SIG-M5 (cell line): ENCODE results near the gene TMEM232.
"Not testable (repeated sequence)": the region's sequence is repeated elsewhere in the genome, so short reads cannot be mapped to it uniquely, and the experiment has no call there.

Experiments
- DNase-seq: peaks from one replicate; lab custom pipeline; 2025; lab: John Stamatoyannopoulos, UW

Gene TMEM232

GRCh38 chr5:110726249-110727024 lies at the start of gene TMEM232:
Gene TMEM232, minus strand, starts transcription at chr5:110726671. Its CDS starts 59,319 bp downstream, at chr5:110667352.
- no peak for DNase-seq

- DNase-seq: no peak
These were observed 43.8 kb upstream of the TMEM232 start for GRCh38 chr5:110770286-110770685.

GRCh38 chr5:110769000-110769681 lies 42.7 kb upstream of the TMEM232 start:
- DNase-seq: no peak

GRCh38 chr5:110768138-110768860 lies 41.8 kb upstream of the TMEM232 start:
- DNase-seq: no peak

DNA sequence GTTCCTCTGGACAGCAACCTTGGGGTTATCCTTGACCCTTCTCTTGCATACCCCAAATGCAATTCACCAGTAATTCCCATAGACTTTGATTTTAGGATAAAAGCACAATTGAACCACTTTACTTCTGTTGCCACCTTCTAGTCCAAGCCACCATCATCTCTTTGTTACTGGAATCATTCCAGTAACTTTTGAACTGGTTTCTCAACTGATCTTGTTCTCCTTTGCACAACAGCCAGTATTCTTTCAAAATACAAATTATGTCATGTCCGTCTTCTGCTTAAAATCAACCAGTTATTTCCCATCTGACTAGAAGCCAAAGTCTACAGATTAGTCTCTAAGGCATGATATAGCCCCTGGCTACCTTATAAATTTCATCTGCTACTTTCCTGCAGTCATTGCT lies 33.7 kb upstream of the TMEM232 start:
- DNase-seq: no peak

- DNase-seq: no peak
These were observed 30.8 kb upstream of the TMEM232 start for GRCh38 chr5:110757118-110757729.

GRCh38 chr5:110754181-110754580 lies 27.7 kb upstream of the TMEM232 start:
- no peak for DNase-seq

DNA sequence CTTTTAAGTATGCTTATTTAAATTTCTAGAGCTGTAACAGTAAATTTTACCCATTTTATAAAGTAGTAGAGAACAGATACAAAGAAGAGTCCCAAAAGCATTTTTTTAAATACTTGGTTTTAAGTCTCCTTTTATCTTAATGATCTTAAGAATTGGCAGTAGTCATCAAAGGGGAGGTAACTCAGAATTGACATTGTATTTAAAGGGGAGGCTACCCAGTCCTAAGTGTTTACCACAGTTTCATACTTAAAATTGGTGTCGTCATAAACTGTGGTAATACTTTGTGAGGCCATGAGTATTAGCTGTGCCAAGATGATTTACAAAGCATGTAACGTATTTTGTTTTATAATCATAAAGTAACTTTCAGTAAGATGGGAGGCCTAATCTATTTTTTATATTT lies 27.1 kb upstream of the TMEM232 start:
- no peak for DNase-seq

- DNase-seq: no peak
These were observed 26.5 kb upstream of the TMEM232 start for GRCh38 chr5:110752953-110753352.

- DNase-seq: no peak
These were observed 25.7 kb upstream of the TMEM232 start for GRCh38 chr5:110751902-110752762.

DNA sequence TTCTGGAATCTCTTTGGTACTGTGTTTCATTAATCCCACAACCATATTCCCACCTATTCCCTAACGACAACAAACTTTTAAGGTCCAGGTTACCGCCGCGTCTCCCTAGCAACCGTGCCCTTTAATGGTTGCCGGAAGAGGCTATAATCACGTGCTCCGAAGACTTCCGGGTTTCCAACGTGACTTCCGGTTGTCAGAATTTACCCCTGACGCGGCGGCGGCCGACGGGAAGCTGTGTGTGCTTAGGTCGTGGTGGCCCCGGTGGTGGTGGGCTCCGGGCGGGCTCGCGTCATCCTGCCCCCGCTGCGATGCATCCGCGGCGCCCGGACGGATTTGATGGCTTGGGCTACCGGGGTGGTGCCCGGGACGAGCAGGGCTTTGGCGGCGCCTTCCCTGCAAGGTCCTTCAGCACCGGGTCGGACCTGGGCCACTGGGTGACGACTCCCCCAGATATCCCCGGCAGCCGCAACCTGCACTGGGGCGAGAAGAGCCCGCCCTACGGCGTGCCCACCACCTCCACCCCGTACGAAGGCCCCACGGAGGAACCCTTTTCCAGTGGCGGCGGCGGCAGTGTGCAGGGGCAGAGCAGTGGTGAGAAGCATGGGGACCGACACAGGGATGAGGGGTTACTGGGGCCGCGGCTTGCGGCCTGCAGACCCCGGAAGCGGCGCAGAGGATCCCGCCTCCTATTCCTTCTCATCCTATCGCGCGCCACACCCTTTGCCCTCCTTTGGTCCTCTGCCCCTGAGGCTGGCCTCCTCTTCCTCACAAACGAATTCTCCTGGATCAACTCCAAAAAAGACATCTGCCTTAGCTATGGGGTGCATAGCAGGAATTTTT lies 12.6 kb upstream of the TMEM232 start, which contains the start of gene SLC25A46:
TSS of gene SLC25A46 (plus strand) at position 196 of the 840 bp plus-strand sequence. CDS start at position 309, 113 bp downstream.
- DNase-seq: peak; percentile 65

- DNase-seq: no peak
These were observed 12.0 kb upstream of the TMEM232 start for GRCh38 chr5:110738503-110738811.

GRCh38 chr5:110736753-110737152 lies 10.3 kb upstream of the TMEM232 start:
- DNase-seq: no peak

DNA sequence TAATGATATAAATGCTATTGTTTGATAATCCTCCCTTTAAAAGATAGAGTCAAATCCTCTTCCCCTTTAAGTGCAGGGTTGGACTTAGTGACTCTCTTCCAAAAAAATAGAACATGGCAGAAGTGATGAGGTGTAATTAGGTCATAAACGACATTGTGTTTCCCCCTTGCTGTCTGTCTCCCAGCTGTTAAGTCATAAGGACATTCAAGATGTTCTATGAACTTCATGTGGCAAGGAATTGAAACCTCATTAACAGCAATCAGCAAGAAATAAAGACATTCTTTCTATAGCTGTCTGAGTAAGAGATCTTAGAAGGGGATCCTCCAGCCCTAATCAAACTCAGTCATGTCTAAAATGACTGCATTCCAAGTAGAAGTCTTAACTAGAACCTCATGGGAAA lies 9.1 kb upstream of the TMEM232 start:
- no peak for DNase-seq

- no peak for DNase-seq
These were observed 7.6 kb upstream of the TMEM232 start for GRCh38 chr5:110734101-110734500.

GRCh38 chr5:110731499-110731898 lies 5.0 kb upstream of the TMEM232 start:
- not testable (repeated sequence) for DNase-seq

DNA sequence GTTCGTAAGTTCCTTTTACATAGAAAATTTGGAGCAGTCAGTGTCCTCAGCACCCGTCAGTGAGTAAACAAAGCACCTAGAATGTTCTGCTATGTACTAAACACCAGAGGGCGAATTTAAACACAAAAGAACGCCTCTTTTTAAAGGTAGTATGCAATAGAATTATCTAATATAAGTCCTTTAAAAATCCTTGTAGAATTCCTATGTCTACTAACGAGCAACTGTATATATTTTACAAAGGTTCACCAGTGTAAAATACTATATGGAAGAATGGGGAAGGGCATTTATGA lies 499 bp upstream of the TMEM232 start:
- DNase-seq: no peak

GRCh38 chr5:110718311-110718710 lies 8.2 kb downstream of the TMEM232 start:
- DNase-seq: no peak

GRCh38 chr5:110716247-110717245 lies 9.9 kb downstream of the TMEM232 start:
- DNase-seq: no peak
